Nephron (organoid): ENCODE measurements around the gene IDH1.

ENCODE experiments used
- H3K27ac Mint-ChIP-seq, 3 experiments: 2 replicates each; pipeline ENCODE4 v1.8.0; 2020; ENCODE audit warnings: mixed read lengths in 3 of 3, mild to moderate bottlenecking in 2 of 3, moderate library complexity in 1 of 3
- H3K27me3 Mint-ChIP-seq: 2 replicates; pipeline ENCODE4 v1.8.0; 2021; ENCODE audit warnings: low read depth, mild to moderate bottlenecking, moderate library complexity, mixed read lengths
- H3K36me3 Mint-ChIP-seq: 2 replicates; pipeline ENCODE4 v1.8.0; 2020; ENCODE audit warnings: low read depth, mixed read lengths
- H3K4me1 Mint-ChIP-seq: 2 replicates; pipeline ENCODE4 v1.8.0; 2020; ENCODE audit warnings: mixed read lengths
- H3K4me3 Mint-ChIP-seq, 3 experiments: 2 replicates each; pipeline ENCODE4 v1.8.0; 2020; ENCODE audit warnings: mild to moderate bottlenecking in 3 of 3, mixed read lengths in 3 of 3, moderate library complexity in 2 of 3
- H3K9me3 Mint-ChIP-seq: 2 replicates; pipeline ENCODE4 v1.8.0; 2020; ENCODE audit warnings: mixed read lengths
- TF ChIP-seq, protein P1 (sequence below), 3 experiments: fragments of 200-600 bp; sonication (generic); IDR thresholded peaks; one replicate each; pipeline ENCODE4 v1.5.0; 2021; ENCODE audit warnings: antibody characterized with exemption in 3 of 3; ENCODE audit not compliant: unreplicated experiment in 3 of 3

Gene IDH1

DNA sequence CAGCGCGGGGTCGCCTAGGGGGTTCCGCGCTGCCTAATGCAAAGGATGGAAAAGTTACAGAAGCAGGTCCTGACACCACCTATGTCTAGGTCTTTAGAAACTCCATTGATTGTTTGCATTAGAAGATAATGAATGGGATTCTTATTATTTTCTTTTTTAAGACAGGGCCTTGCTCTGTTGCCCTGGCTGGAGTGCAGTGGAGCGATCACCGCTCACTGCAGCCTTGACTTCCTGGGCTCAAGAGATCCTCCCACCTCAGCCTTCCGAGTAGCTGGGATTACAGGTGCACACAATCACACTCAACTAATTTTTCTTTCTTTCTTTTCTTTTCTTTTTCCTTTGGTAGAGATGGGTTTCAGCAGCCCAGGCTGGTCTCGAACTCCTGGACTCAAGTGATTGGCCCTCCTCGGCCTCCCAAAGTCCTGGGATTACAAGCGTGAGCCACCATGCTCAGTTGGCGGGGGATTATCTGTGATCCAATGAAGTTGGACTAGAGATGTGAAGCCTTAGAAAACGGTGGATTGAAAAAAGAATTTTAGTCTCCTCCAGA, 761 bp upstream of the IDH1 start:
- TF ChIP-seq, protein P1, sequence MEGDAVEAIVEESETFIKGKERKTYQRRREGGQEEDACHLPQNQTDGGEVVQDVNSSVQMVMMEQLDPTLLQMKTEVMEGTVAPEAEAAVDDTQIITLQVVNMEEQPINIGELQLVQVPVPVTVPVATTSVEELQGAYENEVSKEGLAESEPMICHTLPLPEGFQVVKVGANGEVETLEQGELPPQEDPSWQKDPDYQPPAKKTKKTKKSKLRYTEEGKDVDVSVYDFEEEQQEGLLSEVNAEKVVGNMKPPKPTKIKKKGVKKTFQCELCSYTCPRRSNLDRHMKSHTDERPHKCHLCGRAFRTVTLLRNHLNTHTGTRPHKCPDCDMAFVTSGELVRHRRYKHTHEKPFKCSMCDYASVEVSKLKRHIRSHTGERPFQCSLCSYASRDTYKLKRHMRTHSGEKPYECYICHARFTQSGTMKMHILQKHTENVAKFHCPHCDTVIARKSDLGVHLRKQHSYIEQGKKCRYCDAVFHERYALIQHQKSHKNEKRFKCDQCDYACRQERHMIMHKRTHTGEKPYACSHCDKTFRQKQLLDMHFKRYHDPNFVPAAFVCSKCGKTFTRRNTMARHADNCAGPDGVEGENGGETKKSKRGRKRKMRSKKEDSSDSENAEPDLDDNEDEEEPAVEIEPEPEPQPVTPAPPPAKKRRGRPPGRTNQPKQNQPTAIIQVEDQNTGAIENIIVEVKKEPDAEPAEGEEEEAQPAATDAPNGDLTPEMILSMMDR (IDR thresholded peaks at IDR 0.05; ENCODE audit: unreplicated experiment in 3 of 3), result no peak
- Mint-ChIP-seq H3K9me3 (no peaks in the 10 kb centered on the region), H3K27me3 (no peaks in the 10 kb centered on the region), H3K4me1 (peaks cover 33% of the 10 kb centered on the region), H3K4me3 (peak overlapping the region; percentile 97 to 99 (median 97)), H3K27ac (peak overlapping the region; percentile 90 to 96 (median 95)), H3K36me3 (peaks cover 24% of the 10 kb centered on the region)

DNA sequence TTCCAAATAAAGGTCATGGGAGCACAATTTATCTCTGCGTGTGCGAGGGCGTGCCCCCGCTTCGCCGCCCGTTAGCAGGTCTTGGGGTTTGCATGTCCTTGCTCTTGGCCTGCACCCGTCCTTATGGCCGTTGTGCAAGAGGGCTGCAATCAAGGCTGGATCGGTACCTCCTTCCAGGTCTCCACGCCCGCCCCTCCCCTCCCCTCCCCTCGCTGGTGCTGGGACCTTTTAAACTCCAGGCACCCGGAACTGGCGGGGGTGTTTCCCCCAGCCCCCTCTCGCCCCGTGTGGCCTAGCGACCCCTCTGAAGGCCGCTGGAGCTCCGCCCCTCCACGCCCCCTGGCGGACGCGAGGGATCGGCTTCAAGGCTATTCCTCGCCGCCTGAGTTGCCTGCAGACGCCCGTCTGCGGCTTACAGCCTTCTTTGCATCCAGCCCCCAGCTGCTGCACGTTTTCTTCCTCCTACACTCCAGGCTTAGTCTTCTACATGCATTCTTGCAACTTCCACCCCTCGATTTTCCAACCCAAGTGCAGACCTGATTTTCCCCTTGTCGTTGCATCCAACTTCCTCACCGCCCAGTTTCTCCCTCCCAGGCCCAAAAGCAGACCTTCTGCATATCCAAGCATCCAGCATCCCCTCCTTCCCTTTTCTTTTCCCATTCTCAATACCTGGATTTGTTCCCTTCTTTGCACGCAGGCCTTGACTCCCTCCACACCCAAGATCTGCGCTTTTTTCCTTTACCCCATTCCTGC, 577 bp downstream of the IDH1 start:
- TF ChIP-seq, protein P1 (IDR thresholded peaks at IDR 0.05; ENCODE audit: unreplicated experiment in 3 of 3), result peak; percentile 78 to 87 (median 84)
- peaks cover 38% of the 10 kb centered on the region for H3K4me1 Mint-ChIP-seq
- peaks cover 37% of the 10 kb centered on the region for H3K36me3 Mint-ChIP-seq
- H3K27me3 Mint-ChIP-seq, result no peaks in the 10 kb centered on the region
- H3K27ac Mint-ChIP-seq, result peak overlapping the region; percentile 90 to 96 (median 95)
- H3K9me3 Mint-ChIP-seq, result no peaks in the 10 kb centered on the region
- H3K4me3 Mint-ChIP-seq, result peak overlapping the region; percentile 97 to 99 (median 97)

DNA sequence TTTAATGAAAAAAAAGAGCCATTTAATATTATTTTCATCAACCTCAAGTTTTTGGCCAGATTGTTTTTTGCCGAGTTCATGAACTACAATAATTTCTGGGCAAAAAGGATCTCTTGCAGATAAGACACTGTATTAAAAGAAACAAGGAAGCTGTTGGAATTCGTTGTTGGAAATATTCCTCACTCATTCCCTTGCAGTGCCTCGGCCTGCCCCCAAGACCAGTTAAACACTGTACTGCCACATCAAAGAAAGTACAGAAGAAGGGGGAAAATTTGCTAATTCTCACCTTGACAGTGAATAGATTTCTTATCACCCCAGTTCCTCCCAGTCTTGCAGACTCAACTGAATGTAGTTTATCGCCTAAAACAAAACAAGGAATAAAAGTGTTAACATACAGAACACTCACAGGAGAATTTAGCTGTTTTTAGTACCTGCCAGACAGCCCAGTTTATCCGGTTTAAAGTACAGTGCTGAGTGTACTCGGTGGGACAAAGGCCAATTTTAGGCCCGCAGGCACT, 1.2 kb downstream of the IDH1 start:
- H3K27me3 Mint-ChIP-seq, result no peaks in the 10 kb centered on the region
- peak overlapping the region; percentile 90 to 95 (median 94) for H3K27ac Mint-ChIP-seq

DNA sequence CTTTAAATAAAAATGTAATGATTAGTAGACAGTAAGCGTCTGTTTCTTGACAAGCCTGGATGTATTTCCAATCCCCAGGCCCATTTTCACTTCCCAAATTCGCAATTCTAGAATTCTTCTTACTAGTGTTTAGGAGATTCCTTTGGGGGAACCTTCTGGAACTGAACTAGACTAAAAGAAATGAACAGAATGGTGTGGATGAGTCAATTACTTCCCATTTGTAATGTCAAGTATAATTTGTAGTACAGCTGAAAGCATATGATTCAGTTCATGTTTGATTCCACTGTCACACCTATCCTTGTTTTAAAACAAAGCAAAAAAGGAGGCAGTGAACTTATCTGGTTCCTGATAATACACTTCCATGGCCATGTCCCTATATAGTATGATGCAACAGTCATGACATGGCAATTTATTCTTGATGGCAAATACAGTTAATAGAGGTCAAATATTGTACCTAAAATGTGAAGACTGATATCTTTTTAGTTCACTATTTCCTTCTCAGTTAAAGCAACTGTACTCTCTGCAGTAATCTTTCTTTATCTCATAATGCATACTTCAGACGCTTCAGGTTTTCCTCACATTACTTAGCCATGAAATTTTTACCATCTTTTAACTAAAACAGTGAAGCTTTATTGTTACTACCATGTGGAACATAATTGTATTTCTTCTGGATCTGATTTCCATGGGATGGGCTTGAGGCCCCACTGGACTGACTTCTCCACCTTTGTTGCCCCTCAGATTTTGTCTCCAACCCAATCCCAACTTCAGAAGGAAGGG, 2.0 kb downstream of the IDH1 start:
- peaks cover 51% of the 10 kb centered on the region for H3K36me3 Mint-ChIP-seq
- peak overlapping the region; percentile 90 to 95 (median 94) for H3K27ac Mint-ChIP-seq
- H3K9me3 Mint-ChIP-seq, result no peaks in the 10 kb centered on the region
- H3K27me3 Mint-ChIP-seq, result no peaks in the 10 kb centered on the region
- H3K4me1 Mint-ChIP-seq, result peaks cover 37% of the 10 kb centered on the region
- H3K4me3 Mint-ChIP-seq, result peak overlapping the region; percentile 97 to 99 (median 97)
- TF ChIP-seq, protein P1 (IDR thresholded peaks at IDR 0.05; ENCODE audit: unreplicated experiment in 3 of 3), result no peak

More for the DNA sequence above, 1.2 kb downstream of the IDH1 start:
- TF ChIP-seq, protein P1 (IDR thresholded peaks at IDR 0.05; ENCODE audit: unreplicated experiment in 3 of 3), result no peak
- H3K36me3 Mint-ChIP-seq, result peaks cover 43% of the 10 kb centered on the region
- H3K4me1 Mint-ChIP-seq, result peaks cover 38% of the 10 kb centered on the region
- H3K4me3 Mint-ChIP-seq, result peak overlapping the region; percentile 97 to 99 (median 97)
- no peaks in the 10 kb centered on the region for H3K9me3 Mint-ChIP-seq

DNA sequence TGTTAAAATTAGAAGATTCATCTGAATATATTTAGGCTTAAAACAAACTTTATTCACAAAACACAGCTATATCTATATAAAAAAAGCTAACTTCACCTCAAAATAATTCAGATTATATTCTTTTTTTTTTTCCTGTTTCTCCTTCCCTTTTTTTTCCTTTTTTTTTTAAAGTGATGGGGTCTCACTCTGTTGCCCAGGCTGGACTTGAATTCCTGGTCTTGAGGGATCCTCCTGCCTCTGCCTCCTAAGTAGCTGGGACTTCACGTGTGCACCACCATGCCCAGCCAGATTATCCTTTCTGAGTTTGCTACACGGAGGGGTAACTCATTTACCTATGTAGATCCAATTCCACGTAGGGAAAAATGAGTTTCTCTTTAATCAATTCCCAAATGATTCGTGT, 3.8 kb downstream of the IDH1 start:
- TF ChIP-seq, protein P1 (IDR thresholded peaks at IDR 0.05; ENCODE audit: unreplicated experiment in 3 of 3), result no peak
- peaks cover 21% of the 10 kb centered on the region for H3K4me1 Mint-ChIP-seq
- H3K4me3 Mint-ChIP-seq, result no peak overlapping the region
- H3K9me3 Mint-ChIP-seq, result no peaks in the 10 kb centered on the region
- no peak overlapping the region for H3K27ac Mint-ChIP-seq
- no peaks in the 10 kb centered on the region for H3K27me3 Mint-ChIP-seq
- H3K36me3 Mint-ChIP-seq, result peaks cover 64% of the 10 kb centered on the region
